IMR-90 (cell line): ENCODE data around the gene GRK5. TPM values are rescaled to one million over a fixed set of nuclear protein-coding genes. Genes with fewer than 3 reads are reported as not detected.

ENCODE experiments used
- ATAC-seq: fragments of 200-7000 bp; cut with Tn5 transposase; 2 replicates; pipeline ENCODE4 v1.9.1; 2020; ENCODE audit warnings: low read depth, mild to moderate bottlenecking, moderate library complexity
- BruUV-seq: library from RNA; stranded (reverse); fragments of 400-500 nt; replicated peaks from 2 replicates; lab custom pipeline; 2021; lab: Mats Ljungman, UMichigan
- CTCF ChIA-PET: fragments of 300-600 bp; formaldehyde crosslinking; extraction: SDS; loops from one replicate; lab custom pipeline; 2021; ENCODE audit warnings: antibody characterized with exemption; lab: Yijun Ruan, JAX
- POLR2A ChIA-PET: fragments of 300-600 bp; sonication (Branson Sonifier 250); formaldehyde crosslinking; loops from one replicate; lab custom pipeline; 2022; ENCODE audit warnings: antibody characterized with exemption; ENCODE audit not compliant: unreplicated experiment; lab: Charles Lee
- DNase-seq: peaks from one replicate; pipeline ENCODE4 v3.0.0; 2013
- H2AFZ ChIP-seq: replicated peaks from 2 replicates; pipeline ENCODE3; 2013; ENCODE audit warnings: low read length, mild to moderate bottlenecking; ENCODE audit not compliant: poor library complexity
- H2AK5ac ChIP-seq: 2 replicates; pipeline ENCODE4 v1.6.1; 2013; ENCODE audit warnings: low read depth, low read length, inconsistent platforms
- H2AK9ac ChIP-seq: replicated peaks from 2 replicates; pipeline ENCODE3; 2013; ENCODE audit warnings: mild to moderate bottlenecking, low read depth, low read length, moderate library complexity; ENCODE audit not compliant: poor library complexity
- H2BK120ac ChIP-seq: 2 replicates; pipeline ENCODE4 v1.6.1; 2013; ENCODE audit warnings: low read depth, low read length, inconsistent platforms
- H2BK15ac ChIP-seq: 3 replicates; pipeline ENCODE4 v1.6.1; 2013; ENCODE audit warnings: low read depth, low read length, inconsistent platforms
- H2BK20ac ChIP-seq: 2 replicates; pipeline ENCODE4 v1.6.1; 2013; ENCODE audit warnings: low read depth, mild to moderate bottlenecking, inconsistent platforms, low read length, moderate library complexity
- H2BK5ac ChIP-seq: 2 replicates; pipeline ENCODE4 v1.6.1; 2013; ENCODE audit warnings: mild to moderate bottlenecking, low read depth, low read length, inconsistent platforms; ENCODE audit not compliant: poor library complexity, severe bottlenecking
- H3K14ac ChIP-seq: replicated peaks from 2 replicates; pipeline ENCODE4 v1.6.1; 2013; ENCODE audit warnings: low read depth, low read length, inconsistent platforms
- H3K18ac ChIP-seq: 2 replicates; pipeline ENCODE4 v1.6.1; 2013; ENCODE audit warnings: low read depth, low read length, control low read depth
- H3K23ac ChIP-seq: 2 replicates; pipeline ENCODE4 v1.6.1; 2013; ENCODE audit warnings: low read depth, low read length, inconsistent platforms
- H3K27ac ChIP-seq: 2 replicates; pipeline ENCODE4 v1.5.1; 2013; ENCODE audit warnings: mild to moderate bottlenecking, control low read depth, low read length; ENCODE audit not compliant: insufficient read depth
- H3K27me3 ChIP-seq: 2 replicates; pipeline ENCODE4 v1.6.1; 2013; ENCODE audit warnings: low read length; ENCODE audit not compliant: control insufficient read depth, insufficient read depth
- H3K36me3 ChIP-seq: 2 replicates; pipeline ENCODE4 v1.6.1; 2013; ENCODE audit warnings: low read length, mixed read lengths; ENCODE audit not compliant: control insufficient read depth, insufficient read depth
- H3K4ac ChIP-seq: 2 replicates; pipeline ENCODE4 v1.6.1; 2013; ENCODE audit warnings: low read depth, low read length, inconsistent platforms
- H3K4me1 ChIP-seq: 2 replicates; pipeline ENCODE4 v1.6.1; 2013; ENCODE audit warnings: low read length, mixed read lengths; ENCODE audit not compliant: control insufficient read depth, insufficient read depth
- H3K4me2 ChIP-seq: 2 replicates; pipeline ENCODE4 v1.6.1; 2013; ENCODE audit warnings: low read depth, mild to moderate bottlenecking, control low read depth, low read length, moderate library complexity
- H3K4me3 ChIP-seq: 2 replicates; pipeline ENCODE4 v1.5.1; 2013; ENCODE audit warnings: low read depth, mild to moderate bottlenecking, control low read depth, low read length, moderate library complexity; ENCODE audit not compliant: insufficient read depth
- H3K56ac ChIP-seq: 2 replicates; pipeline ENCODE4 v1.6.1; 2013; ENCODE audit warnings: low read length, inconsistent platforms; ENCODE audit not compliant: insufficient read depth; ENCODE audit errors: extremely low read depth
- H3K79me1 ChIP-seq, 2 experiments: 2 replicates each; pipeline ENCODE4 v1.6.1; 2013; ENCODE audit warnings: low read length in 2 of 2, inconsistent platforms in 1 of 2, low read depth in 1 of 2
- H3K9ac ChIP-seq: 2 replicates; pipeline ENCODE4 v1.6.1; 2013; ENCODE audit warnings: low read depth, low read length, control low read depth
- H3K9me1 ChIP-seq: 2 replicates; pipeline ENCODE4 v1.6.1; 2013; ENCODE audit warnings: low read length, inconsistent platforms; ENCODE audit not compliant: insufficient read depth
- H3K9me3 ChIP-seq: 2 replicates; pipeline ENCODE4 v1.6.1; 2013; ENCODE audit warnings: low read length; ENCODE audit not compliant: control insufficient read depth, insufficient read depth
- H4K20me1 ChIP-seq: 2 replicates; pipeline ENCODE4 v1.6.1; 2013; ENCODE audit warnings: low read length, inconsistent platforms; ENCODE audit not compliant: insufficient read depth
- H4K5ac ChIP-seq: 2 replicates; pipeline ENCODE4 v1.6.1; 2013; ENCODE audit warnings: mild to moderate bottlenecking, low read depth, low read length, control low read depth
- H4K8ac ChIP-seq, 2 experiments: 2 replicates each; pipeline ENCODE4 v1.6.1; 2013; ENCODE audit warnings: low read depth in 2 of 2, low read length in 2 of 2, control low read depth in 1 of 2, inconsistent platforms in 1 of 2
- H4K91ac ChIP-seq: 2 replicates; pipeline ENCODE4 v1.6.1; 2013; ENCODE audit warnings: low read depth, low read length, inconsistent platforms; ENCODE audit not compliant: insufficient read depth
- BHLHE40 ChIP-seq: fragments of 150-350 bp; IDR thresholded peaks from 2 replicates; pipeline ENCODE4 v1.6.1; 2016; ENCODE audit warnings: mild to moderate bottlenecking, low read depth, low read length
- CEBPB ChIP-seq: IDR thresholded peaks from 2 replicates; pipeline ENCODE4 v1.6.1; 2012; ENCODE audit warnings: low read depth, low read length, improper control_type of control experiment
- CHD1 ChIP-seq: IDR thresholded peaks from 2 replicates; pipeline ENCODE4 v1.6.1; 2012; ENCODE audit warnings: low read depth, low read length, improper control_type of control experiment
- ELK1 ChIP-seq: fragments of 150-350 bp; IDR thresholded peaks from 2 replicates; pipeline ENCODE4 v1.6.1; 2016; ENCODE audit warnings: low read depth, mild to moderate bottlenecking, low read length, moderate library complexity, borderline replicate concordance
- FOS ChIP-seq: fragments of 150-350 bp; IDR thresholded peaks from 2 replicates; pipeline ENCODE4 v1.6.1; 2016; ENCODE audit warnings: low read depth, low read length
- MAZ ChIP-seq: IDR thresholded peaks from 2 replicates; pipeline ENCODE4 v1.6.1; 2012; ENCODE audit warnings: low read depth, mild to moderate bottlenecking, low read length, improper control_type of control experiment, moderate library complexity, borderline replicate concordance
- MXI1 ChIP-seq: IDR thresholded peaks from 2 replicates; pipeline ENCODE4 v1.6.1; 2012; ENCODE audit warnings: low read depth, mild to moderate bottlenecking, low read length, moderate library complexity, borderline replicate concordance
- NFE2L2 ChIP-seq: fragments of 150-350 bp; IDR thresholded peaks from 2 replicates; pipeline ENCODE4 v1.6.1; 2016; ENCODE audit warnings: low read depth, mild to moderate bottlenecking, low read length
- POLR2A ChIP-seq: IDR thresholded peaks from 2 replicates; pipeline ENCODE4 v1.6.1; 2012; ENCODE audit warnings: mild to moderate bottlenecking, low read depth, low read length
- RAD21 ChIP-seq: IDR thresholded peaks from 2 replicates; pipeline ENCODE4 v1.6.1; 2012; ENCODE audit warnings: low read length, improper control_type of control experiment
- WGBS, 2 experiments: methylation state at CpG; one replicate each; pipeline versions ENCODE4 v1.1.5 to v1.1.7; 2013; ENCODE audit warnings: missing lambda C conversion rate in 2 of 2; ENCODE audit not compliant: insufficient read length in 1 of 2; ENCODE audit errors: extremely low coverage in 2 of 2; 5-methylcytosine and 5-hydroxymethylcytosine counted together
- dilution Hi-C: fragments of 300-500 bp; cut with HindIII; formaldehyde crosslinking; loops from one replicate; pipeline ENCODE4 v1.14.3; 2018; ENCODE audit warnings: low sequenced_read_pairs; ENCODE audit not compliant: unreplicated experiment
- in situ Hi-C: fragments of 300-500 bp; cut with MboI; formaldehyde crosslinking; loops from 3 replicates; pipeline ENCODE4 v1.14.3; 2019; ENCODE audit warnings: low sequenced_read_pairs, inconsistent platforms, mixed read lengths
- intact Hi-C: fragments of 100-400 bp; cut with micrococcal nuclease; formaldehyde crosslinking; loops from 2 replicates; pipeline ENCODE4 v1.10.0; 2022
- polyA plus RNA-seq, 3 experiments: library from polyadenylated mRNA; depleted of rRNA; stranded (reverse); fragments of >200 nt; gene quantifications; 2 replicates each; pipeline ENCODE4 v1.2.3, GENCODE V29; 2012; ENCODE audit warnings: low replicate concordance in 1 of 3
- total RNA-seq: library from RNA; depleted of rRNA; stranded (reverse); fragments of >200 nt; gene quantifications from 2 replicates; pipeline ENCODE4 v1.2.3, GENCODE V29; 2012

Gene GRK5
- total and polyA plus RNA-seq, 2 of the 4 experiments (the other 2 are of a cell fraction) = 12.9 to 16.3 TPM

GRCh38 chr10:119273413-119273812 is 66.0 kb downstream of the GRK5 start:
- no peak overlapping the region for H3K23ac ChIP-seq
- no peak overlapping the region for H4K5ac ChIP-seq
- H2BK5ac ChIP-seq = no peak overlapping the region
- H3K18ac ChIP-seq = no peak overlapping the region
- H2BK15ac ChIP-seq = no peak overlapping the region
- dilution Hi-C loops = no loop called here
- no peak overlapping the region for H3K56ac ChIP-seq
- DNase-seq (no peak), ATAC-seq (no peak)
- H3K79me1 ChIP-seq = peaks cover 54 to 92% of the 10 kb centered on the region in 2 experiments
- H3K9me3 ChIP-seq = no peaks in the 10 kb centered on the region
- peaks cover 88% of the 10 kb centered on the region for H4K20me1 ChIP-seq
- H3K4ac ChIP-seq = no peak overlapping the region
- peaks cover 3% of the 10 kb centered on the region for H3K36me3 ChIP-seq
- no peak overlapping the region for H3K14ac ChIP-seq
- no peak overlapping the region for H3K27ac ChIP-seq
- H3K27me3 ChIP-seq = no peaks in the 10 kb centered on the region
- ChIA-PET CTCF (interaction anchor here (2.6 kb wide), 1 partner anchor 66 kb away, joined by 7 read pairs; the partner anchor contains the start of gene GRK5), POLR2A (no interaction called here)
- H4K8ac ChIP-seq = no peak overlapping the region
- in situ Hi-C loops = no loop called here
- intact Hi-C loops = loop anchor here (5.0 kb wide), 1 partner anchor 139 kb away; no protein-coding TSS in a partner anchor
- H3K9ac ChIP-seq = no peak overlapping the region
- H2BK120ac ChIP-seq = no peak overlapping the region
- H2BK20ac ChIP-seq = no peak overlapping the region
- H2AK5ac ChIP-seq = no peak overlapping the region
- WGBS, 2 experiments = no CpG with 5 or more reads among the region's 8 CpGs
- H3K4me3 ChIP-seq = no peak overlapping the region
- H2AFZ ChIP-seq = no peak overlapping the region
- peak overlapping the region; percentile 37 for H2AK9ac ChIP-seq
- TF ChIP-seq RAD21 = no peak
- no peak for TF ChIP-seq CHD1
- TF ChIP-seq CEBPB = no peak
- no peak for TF ChIP-seq NFE2L2
- TF ChIP-seq POLR2A = no peak
- no peak for TF ChIP-seq ELK1
- no peak for TF ChIP-seq MXI1
- TF ChIP-seq BHLHE40 = no peak
- TF ChIP-seq MAZ = no peak
- TF ChIP-seq FOS = no peak
- peaks cover 29% of the 10 kb centered on the region for H3K9me1 ChIP-seq
- no peak overlapping the region for H3K4me2 ChIP-seq
- H3K4me1 ChIP-seq = peaks cover 44% of the 10 kb centered on the region
- H4K91ac ChIP-seq = no peak overlapping the region
- no TSS peak for BruUV-seq
